Kidney epithelial cell (primary cell): Measurements from ENCODE around the gene CAMK2B. TPM values are rescaled to one million over a fixed set of nuclear protein-coding genes. Genes with fewer than 3 reads are reported as not detected.

ENCODE experiments used
- DNase-seq: peaks from one replicate; pipeline ENCODE4 v3.0.0-alpha.2; 2010; ENCODE audit warnings: low read depth
- H3K27me3 ChIP-seq: 2 replicates; pipeline ENCODE4 v1.6.0; 2011; ENCODE audit warnings: low read length; ENCODE audit not compliant: control insufficient read depth, insufficient read depth
- H3K36me3 ChIP-seq: 2 replicates; pipeline ENCODE4 v1.5.1; 2011; ENCODE audit warnings: low read length; ENCODE audit not compliant: control insufficient read depth, insufficient read depth
- H3K4me3 ChIP-seq: 2 replicates; pipeline ENCODE4 v1.5.1; 2011; ENCODE audit warnings: low read depth, mild to moderate bottlenecking, control low read depth, low read length
- CTCF ChIP-seq: IDR thresholded peaks from 2 replicates; pipeline ENCODE4 v1.5.1; 2011; ENCODE audit warnings: mild to moderate bottlenecking, moderate library complexity, low read length, control low read depth, inconsistent platforms; ENCODE audit not compliant: insufficient read depth, poor library complexity, severe bottlenecking
- total RNA-seq: library from RNA; depleted of rRNA; stranded (reverse); fragments of >200 nt; gene quantifications from 2 replicates; pipeline ENCODE4 v1.2.3, GENCODE V29; 2015

CAMK2B gene
- total RNA-seq, 1 donor from 2014 or later: not detected

GRCh38 chr7:44324204-44324480 lies 1.3 kb downstream of the CAMK2B start:
- no peak for DNase-seq
- Histone ChIP-seq H3K27me3 (peaks cover 50% of the 10 kb centered on the region), H3K36me3 (no peaks in the 10 kb centered on the region), H3K4me3 (no peak overlapping the region)
- no peak for TF ChIP-seq CTCF

GRCh38 chr7:44323381-44324203 lies 1.8 kb downstream of the CAMK2B start:
- H3K36me3 ChIP-seq: no peaks in the 10 kb centered on the region
- DNase-seq: no peak
- TF ChIP-seq CTCF: no peak
- H3K4me3 ChIP-seq: no peak overlapping the region
- peaks cover 50% of the 10 kb centered on the region for H3K27me3 ChIP-seq

- no peak overlapping the region for H3K4me3 ChIP-seq
- DNase-seq: no peak
- H3K27me3 ChIP-seq: peaks cover 47% of the 10 kb centered on the region
- no peak for TF ChIP-seq CTCF
- no peaks in the 10 kb centered on the region for H3K36me3 ChIP-seq
Measured at GRCh38 chr7:44322631-44323363, 2.6 kb downstream of the CAMK2B start.

GRCh38 chr7:44321796-44322195 lies 3.6 kb downstream of the CAMK2B start:
- Histone ChIP-seq H3K36me3 (no peaks in the 10 kb centered on the region), H3K4me3 (no peak overlapping the region), H3K27me3 (peaks cover 37% of the 10 kb centered on the region)
- DNase-seq: no peak
- no peak for TF ChIP-seq CTCF

GRCh38 chr7:44320794-44321371 lies 4.5 kb downstream of the CAMK2B start:
- Histone ChIP-seq H3K36me3 (no peaks in the 10 kb centered on the region), H3K4me3 (no peak overlapping the region), H3K27me3 (peaks cover 28% of the 10 kb centered on the region)
- no peak for TF ChIP-seq CTCF
- DNase-seq: no peak
